Activated CD4-positive, alpha-beta T cell treated with anti-CD3 and anti-CD28 coated beads, Interleukin-2, amount 50 U/mL, for 48 hours (primary cell): ENCODE data around the gene CHMP2A.

Source experiments
- DNase-seq, 2 experiments: peaks; one replicate each; pipeline ENCODE4 v3.0.0-alpha.2; 2020

The CHMP2A gene

DNA sequence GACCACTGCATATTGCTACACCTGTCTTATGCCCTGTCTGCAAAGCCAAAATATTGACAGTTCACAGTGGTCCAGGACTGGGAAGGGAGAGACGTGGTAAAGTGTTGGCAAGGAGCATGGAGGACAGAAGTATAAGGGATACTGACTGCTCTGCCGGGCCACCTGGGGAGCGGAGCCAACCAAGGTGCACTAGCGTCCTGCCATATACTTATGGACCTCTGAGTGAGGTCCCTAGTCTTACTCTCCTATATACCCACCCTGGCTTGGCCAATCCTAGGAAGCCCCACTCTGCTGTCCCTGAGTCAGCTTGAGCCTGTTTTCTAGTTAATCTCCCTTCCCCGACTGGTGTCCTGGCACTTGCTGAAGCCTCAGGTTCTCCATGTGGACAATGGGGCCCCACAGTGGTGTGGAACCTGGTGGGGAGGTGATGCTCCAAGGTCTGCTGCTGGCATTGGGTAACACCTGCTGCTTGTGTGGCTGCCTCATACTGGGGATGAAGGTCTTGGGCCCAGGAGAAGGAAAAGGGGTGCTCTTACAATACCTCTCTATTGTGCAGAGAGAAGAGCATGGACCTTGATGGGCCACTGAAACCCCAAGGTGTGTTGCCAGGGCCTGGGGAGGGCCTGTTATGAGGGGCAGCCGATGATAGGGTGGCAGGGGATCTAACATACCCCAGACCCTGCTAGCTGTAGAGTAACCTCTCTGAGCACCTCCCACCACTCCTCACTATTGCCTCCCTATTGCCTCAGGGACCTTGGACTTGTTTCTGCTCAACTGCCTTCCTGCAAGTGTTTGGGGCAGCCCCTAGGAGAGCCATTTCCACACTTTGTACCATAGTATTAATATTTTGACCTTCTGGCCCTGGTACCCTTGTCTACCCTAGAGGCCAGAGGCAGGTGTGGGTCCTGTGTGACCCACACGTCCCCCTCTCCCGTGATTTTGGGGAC lies 17.8 kb downstream of the CHMP2A start:
- DNase-seq: no peak

DNA sequence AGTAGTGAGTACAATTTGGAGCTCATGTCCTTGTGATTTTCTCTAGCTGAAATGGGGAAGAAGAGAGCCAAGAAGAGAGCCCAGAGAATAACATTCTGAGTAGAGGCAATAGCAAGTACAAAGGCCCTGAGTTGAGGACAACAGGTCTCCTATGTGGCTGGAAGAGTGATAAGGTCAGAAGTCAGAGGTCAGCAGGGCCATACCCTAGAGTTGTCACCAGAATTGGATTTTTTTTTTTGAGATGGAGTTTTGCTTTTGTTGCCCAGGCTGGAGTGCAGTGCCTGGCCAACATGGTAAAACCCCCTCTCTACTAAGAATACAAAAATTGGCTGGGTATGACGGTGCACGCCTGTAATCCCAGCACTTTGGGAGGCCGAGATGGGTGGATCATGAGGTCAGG lies 19.0 kb downstream of the CHMP2A start:
- no peak for DNase-seq

DNA sequence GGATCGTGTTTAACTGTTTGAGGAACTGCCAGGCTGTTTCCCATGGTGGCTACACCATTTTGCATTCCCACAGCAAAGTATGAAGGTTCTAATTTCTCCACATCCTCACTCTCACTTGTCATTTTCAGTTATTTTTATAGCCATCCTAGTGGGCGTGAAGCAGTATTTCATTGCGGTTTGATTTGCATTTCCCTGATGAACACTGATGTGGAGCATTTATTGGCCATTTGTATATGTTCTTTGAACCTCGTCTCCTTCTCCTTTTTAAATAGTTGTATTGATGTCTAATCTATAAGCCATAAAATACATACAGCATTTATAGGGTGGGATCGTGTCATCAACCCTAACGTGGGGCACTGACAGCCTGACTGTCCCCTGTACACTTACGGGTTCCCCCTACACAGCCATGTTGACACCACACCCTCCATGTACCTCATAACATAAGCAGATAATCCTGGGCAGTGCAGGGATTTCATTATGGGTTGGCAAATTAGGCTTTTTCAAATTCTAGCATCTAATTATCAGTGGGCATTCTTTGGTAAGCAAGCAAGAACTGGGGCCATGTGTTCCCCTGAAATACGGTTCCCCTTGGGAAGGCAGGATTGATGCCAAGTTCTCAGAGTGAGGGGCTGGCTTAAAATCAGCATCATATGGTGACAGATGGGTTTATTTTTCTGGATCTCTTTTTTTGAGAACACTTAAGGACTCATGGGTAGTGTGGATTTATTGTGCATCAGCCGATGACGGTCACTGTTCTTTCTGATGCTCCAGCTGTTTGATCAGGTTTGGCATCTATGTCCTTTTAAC lies 23.7 kb downstream of the CHMP2A start:
- no peak for DNase-seq

DNA sequence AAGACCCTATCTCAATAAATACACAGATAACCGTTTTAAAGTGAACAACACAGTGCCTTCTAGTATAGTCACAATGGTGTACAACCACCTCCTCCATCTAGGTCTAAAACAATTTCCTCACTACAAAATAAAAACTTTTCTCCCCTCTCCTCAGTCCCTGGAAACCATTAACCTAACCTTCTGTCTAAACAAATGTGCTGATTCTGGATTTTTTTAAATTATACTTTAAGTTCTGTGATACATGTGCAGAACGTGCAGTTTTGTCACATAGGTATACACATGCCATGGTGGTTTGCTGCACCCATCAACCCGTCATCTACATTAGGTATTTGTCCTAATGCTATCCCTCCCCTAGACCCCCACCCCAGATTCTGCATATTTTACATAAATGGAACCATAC lies 25.5 kb downstream of the CHMP2A start:
- no peak for DNase-seq

DNA sequence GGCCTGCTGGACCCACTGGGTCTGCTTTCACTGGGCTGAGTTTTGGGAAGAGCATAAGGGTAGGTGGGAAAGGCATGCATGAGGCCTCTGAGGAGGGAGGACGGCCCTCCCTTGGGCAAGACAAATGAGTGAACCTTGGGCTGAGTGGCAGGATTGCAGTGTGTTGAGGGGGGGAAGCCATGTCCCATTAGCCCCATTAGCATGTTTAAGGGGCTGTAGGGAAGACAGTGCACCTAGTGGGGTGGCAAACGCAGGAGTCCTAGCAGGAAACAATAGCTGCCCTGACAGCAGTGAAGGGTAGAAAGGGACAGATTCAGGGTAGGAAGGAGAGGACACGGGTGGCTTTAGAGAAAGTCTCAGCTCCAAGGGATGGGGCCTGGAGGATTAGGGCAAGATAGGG lies 32.2 kb downstream of the CHMP2A start:
- DNase-seq: no peak

DNA sequence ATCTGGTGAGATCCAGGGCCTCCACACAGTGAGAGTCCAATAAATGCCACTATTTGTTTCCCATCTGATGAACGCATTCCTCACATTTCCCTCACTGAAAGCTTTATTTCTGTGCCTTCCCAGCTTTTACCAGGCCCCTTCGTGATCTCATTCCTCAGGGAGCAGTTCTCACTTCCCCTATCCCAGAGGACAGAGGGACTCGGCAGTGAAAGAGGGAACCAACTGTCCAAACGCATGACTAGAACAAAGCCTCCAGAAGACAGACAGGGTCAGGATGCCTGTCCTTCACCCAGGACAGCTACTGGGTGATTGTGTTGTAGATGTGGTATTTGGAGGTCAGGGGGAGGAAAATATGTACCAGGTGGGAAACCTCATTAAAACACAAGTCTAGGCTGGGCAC lies 33.3 kb downstream of the CHMP2A start:
- DNase-seq: no peak

DNA sequence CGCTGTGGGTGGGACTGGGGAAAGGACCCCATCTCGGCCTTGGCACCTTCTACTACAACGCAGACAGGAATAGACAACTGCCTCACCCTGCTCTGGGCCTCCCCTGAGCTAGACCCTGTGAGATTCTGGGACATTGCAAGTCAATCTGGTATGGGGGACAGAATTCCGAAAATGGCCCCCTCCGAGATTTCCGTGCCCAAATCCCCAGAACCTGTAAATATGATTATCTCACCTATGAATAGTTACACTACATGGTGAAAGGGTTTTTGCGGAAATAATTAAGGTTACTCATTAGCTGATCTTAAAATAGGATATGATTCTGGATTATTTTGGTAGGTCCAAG lies 34.7 kb downstream of the CHMP2A start:
- DNase-seq: no peak

DNA sequence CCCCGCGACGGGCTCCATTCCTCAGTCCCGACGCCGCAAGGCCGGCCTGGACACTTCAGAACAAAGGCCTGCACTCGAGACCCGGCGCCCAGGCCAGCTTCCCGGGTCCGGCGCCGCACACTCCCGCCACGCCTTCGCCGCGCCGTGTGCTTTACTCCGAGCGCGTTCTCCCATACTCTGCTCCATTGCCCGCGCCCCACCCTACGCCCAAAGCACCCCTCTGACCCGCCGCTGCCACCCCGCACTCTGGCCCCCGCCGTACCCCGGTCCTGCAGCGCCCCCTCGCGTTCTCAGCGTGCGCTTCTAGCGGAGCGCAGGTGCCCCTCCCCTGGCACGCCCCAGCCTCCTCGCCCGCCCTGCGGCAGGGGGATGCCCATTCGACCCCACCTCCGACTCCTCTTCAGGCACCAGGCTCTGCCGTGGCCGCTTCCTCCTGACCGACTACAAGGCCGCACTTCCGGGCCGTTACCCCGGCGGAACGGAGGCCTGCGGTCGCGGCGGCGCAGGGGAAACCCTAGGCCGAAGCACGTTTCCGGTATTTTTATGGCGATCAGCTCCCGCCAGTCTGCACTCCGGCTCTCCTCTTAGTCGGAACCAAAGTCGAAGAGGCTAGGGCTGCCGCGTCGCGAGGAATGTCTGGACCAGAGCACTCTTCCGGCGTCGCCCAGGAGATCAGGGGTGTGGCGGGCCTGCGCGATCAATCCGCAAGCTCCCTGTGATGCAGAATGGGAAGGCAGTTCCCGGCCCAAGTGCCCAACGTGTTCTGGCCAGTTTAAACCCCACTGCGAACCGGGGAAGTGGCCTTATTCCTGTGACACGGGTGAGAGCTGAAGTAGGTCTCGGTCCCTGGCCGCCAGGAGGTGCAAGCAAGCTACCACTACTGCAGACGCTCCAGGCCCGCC lies 35.3 kb downstream of the CHMP2A start, which contains the start of gene ZBTB45:
Gene ZBTB45, minus strand, starts transcription at position 456 of the 902 bp plus-strand sequence. CDS start 2,137 bp downstream, outside the sequence.
- DNase-seq: peak; percentile 89 to 94

DNA sequence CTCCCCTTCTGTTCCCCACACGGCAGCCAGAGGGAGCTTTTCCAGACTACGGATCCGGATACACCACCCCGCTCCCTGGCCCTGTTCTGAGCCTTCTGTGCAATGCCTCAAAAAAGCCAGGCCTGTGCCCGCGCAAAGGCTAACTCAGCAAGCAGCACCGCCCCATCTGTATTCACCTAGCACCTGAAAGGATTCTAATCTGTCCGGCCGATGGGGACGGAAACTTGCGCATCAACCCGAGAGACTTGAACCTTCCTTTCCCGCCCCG lies 35.9 kb downstream of the CHMP2A start:
- DNase-seq: peak; percentile 64 to 70

DNA sequence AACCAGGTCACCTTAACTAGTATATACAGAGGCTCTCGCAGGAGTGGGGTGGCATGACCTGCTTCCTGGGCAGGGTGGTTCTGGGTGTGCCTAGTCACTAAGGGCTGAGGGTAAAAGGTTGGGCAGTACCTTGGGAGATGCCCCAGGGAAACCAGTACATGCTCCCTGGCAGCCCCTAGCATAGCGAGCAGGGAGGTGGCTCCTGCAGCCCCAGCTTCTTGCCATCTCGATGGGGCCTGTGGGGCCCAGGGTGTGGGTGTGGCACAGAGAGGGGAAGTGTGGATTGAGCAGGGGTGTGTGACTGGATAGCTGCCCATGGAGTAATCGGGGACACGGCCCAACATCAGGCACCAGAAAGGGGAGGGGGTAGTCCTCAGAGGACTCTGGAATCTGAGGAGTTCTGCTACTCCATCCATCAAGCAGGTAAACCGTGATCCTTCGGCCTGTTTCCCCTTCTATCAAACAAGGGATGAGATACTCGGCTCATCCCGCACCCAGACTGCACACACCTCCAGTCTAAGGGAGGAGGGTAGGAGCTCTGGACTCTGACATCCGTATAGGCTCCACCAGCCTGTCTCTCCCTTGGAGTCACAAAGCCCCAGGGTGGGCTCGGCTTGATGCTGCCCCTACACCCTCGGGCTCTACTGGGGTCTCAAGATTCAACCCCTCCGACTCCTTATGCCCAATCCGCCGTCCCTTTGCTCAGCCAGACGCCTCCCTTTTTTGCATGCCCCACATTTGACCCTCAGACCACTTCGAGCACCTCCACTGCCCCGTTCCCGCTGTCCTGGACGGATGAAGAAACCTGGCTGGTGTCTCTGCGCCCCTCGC lies 36.4 kb downstream of the CHMP2A start:
- DNase-seq: peak in 1 of 2 experiments; percentile 38

DNA sequence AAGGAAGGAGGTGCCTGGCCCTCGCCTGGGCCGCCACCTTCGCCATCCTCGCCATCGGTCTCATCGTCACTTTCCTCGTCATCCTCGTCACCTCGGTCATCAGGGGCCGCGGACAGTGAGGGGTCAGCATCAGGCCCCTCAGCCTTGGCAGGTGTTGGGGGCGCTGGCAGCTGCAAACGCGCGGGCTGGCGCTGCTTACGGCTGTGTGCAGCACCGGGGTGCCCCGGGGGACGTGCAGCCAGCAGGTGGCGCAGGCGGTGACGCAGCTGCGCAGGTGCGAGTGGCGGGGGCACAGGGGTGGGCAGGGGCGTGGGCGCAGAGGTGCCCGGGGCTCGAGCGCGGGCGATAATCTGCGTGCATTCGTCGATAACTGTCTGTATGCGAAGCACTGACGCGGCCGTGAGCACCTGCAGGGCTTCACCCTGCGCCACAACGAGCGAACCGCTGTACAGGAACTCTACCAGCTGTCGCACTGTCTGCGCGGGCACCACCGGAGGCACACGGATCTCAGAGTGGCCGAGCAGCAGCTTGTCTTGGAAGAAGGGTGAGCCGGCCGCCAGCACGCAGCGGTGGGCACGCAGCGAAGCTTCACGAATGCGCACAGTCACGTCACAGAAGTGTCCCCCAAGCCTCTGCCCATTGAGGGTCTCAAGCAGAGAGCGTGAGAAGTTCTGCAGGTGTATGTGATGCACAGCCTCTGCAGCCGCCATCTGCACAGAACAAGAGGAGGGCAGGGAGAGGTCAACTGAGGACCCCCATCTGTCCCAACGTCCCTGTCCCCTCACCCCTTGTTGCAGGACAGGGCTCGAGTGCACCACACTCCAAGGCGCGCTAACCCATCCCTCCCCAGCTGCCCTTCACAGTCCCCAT lies 37.7 kb downstream of the CHMP2A start:
- no peak for DNase-seq

DNA sequence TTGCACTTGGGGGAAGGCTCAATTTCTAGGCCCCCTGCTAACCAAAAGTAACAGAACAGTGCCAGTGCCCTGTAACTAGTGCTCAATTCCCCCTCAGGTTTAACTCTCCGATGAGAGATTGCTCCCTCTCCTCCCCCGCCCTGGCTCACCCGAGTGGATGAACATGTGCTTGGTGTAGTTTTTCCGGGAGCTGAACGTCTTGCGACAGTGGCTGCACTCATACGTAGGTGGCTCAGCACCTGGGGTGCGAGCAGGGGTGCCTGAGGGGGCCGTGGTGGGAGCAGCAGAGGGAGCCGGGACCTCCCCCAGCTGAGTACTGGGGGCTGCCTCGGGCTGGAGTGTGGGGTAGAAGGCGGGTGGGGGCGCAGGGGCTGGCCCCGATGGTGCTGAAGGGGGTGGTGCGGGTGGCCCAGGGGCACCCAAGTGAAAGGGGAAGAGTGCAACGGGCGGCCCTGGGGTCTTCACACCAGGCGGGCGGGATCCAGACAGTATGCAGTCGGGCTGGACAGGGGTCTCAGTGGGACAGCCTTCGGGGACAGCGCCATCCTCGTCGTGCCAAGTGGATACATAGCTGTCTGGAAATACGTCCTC lies 38.6 kb downstream of the CHMP2A start:
- DNase-seq: no peak

DNA sequence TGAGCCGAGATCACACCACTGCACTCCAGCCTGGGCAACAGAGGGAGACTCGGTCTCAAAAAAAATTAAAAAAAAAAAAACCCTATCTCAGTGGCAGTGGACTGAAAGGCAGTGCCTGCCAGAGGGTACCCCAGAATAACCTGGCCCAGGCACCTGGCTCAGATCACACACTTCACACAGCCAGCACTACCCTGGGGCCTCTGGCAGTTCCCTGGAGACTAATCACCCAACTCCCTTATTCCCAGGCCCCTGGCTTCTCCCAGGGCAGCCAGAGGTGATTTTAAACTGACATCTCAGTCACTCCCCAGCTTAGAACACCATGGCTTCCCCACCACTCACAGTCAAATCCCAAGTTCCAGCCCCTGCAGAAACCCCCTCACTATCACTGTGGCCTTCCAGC lies 39.6 kb downstream of the CHMP2A start:
- no peak for DNase-seq

DNA sequence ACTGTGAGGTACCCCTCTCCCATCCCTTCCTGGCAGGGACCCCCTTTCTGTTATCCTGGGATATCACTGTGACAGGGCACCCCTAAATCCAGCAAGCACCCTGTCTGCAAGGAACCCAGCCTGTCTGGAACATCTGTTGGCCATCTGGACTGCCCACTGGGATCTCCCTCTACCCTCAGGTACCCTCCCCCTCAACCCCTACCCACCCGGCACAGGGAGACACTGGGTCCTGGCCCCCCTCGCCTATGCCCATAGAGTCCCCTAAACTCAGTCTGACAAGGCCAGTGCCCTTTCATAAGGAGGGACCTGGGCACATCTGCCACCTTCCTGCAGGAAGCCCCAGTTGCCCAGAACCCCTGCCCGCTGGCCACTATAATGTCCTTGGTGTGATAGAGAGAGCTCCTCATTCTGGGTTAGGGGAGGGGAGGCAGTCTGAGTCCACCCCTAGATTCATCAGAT lies 40.3 kb downstream of the CHMP2A start:
- DNase-seq: no peak

DNA sequence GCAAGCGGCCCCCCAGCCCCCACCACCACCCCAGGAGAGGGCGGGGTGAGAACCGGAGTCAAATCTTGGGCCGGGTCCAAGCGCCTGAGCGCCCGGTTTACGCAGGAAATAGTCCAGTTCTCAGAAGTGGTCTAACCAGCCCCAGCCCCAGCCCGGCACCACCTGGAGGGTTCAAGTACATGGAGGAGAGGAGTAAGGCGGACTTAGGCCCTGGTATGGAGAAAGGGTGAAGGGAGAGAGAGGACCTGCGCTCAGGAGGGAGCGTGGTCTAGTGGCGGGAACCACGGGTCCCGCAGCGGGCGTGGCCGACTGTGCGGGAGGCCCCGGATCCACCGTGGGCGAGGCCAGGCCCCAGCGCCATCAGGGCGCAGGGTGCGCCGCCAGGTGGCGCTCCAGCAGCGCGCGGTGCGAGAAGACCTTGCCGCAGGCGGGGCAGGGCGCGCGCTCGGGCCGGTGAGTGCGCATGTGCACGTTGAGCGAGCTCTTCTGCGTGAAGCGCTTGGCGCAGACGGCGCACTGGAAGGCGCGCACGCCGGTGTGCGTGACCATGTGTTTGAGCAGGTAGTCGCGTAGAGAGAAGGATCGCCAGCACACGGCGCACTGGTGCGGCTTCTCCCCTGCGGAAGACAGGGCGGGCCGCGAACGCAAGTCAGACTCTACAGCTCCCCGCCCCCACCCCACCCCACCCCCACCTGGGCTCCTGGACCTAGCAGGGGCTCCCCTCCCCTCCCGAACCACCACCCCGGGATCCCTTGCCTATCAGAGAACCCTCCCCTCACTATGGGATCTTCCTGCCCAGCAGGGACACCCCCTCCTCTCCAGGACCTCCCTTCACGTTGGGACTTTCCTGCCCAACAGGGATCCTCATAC lies 41.0 kb downstream of the CHMP2A start:
- peak; percentile 96 to 97 for DNase-seq

DNA sequence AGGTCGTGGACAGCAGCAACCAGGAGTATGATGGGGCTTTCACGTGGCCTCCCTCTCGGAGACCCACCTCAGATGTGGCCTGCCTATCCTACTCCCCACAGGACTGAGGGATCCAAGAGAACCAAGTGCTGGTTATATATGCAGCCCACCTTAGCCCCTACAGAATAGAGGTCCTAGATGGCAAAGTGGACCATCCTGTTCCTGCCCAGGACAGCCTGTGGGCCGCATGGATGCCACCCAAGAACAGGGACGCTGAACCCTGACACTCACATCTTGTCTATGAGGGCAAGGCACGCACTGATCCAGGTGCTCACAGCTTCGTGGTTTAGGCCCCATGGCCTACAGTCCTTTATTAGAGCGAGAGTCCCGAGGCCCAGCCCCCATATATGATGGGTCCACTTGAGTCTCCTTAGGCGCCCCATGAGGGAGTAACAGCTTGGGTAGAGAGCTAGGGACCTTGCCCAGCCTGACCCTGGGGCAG lies 41.7 kb downstream of the CHMP2A start:
- DNase-seq: peak in 1 of 2 experiments; percentile 23

DNA sequence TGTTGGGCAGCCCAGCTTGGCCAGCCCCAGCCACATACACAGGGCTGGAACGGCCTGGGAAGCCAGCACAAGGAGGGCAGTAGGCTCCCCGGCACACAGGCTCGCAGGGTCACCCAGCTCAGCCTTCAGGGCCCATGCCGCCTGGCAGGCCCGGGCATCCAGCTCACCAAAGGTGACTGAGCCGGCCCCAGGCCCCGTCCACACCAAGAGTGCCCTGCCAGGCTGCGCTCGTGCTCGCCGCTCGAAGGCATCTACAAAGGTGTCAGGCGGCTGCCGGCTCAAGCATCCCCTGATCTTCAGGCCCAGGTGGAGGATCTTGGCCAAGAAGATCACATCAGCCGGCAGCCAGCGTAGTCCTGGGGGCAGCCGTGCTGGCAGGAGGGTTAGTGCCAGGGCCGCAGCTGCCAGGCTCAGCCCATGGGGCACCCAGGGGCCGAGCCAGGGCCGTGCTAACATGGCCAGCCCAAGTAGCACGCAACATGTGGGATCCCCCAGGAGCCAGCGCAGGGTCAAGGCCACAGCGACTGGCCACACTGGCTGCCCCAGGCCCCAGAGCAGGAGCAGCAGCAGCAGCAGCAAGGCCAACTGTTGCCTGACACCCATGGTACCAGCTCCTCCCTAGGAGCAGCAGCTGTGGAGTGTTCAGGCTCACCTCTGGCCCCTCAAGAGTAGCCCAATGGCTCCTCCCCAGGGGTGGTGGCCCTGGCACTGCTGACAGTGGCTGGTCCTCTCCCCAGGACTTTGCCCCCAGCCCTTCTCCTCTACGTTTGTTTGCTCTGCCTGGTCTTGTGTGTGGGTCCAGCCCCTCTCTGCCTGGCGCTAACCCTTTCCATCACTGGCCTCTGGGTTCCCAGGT lies 43.3 kb downstream of the CHMP2A start, which contains the start of gene SLC27A5:
Gene SLC27A5, minus strand, starts transcription at position 640 of the 856 bp plus-strand sequence. Its CDS starts 37 bp downstream, at position 603.
- DNase-seq: no peak
